Measurements from ENCODE around the gene CDC45.

CDC45 gene

DNA sequence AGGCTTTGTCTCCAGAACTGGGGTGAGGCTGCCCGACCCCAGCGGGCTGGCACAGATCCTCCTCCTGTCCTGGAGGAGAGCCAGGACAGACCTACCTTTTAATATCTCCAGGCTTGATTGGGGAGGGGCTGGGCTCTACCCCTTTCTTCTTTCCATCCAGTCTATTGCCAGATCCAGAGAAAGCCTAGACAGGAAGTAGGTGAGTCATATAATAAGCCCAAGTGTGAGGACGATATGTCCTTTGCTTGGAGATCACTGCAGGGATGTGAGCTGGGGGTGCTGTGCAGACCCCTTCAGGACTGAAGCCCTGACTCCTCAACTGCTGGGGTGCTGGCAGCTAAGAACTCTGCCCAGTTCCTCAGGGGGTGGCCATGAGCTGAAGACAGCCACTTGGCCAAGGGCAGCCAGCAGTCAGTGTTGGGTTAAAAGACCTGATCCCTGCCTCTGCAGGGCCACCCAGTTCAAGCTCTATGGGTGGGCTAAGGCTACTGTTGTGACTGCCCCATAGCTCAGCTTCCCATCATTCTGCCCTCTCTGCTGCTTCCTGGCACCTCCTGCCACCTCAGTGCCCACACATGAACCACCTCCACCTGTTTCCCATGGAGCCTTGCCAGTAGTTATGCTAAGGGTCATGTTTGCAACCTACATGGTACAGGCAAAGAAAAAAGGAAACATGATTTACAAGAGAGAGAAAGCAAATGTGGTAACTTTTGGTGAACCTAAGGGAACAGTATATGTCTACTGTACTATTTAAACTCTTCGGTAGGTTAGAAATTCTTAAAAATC, 23.9 kb upstream of the CDC45 start:
- H3K4me3 Mint-ChIP-seq: no peak overlapping the region
- peaks cover 3% of the 10 kb centered on the region for H3K4me1 Mint-ChIP-seq
- ATAC-seq (no peak), DNase-seq (no peak)
- no peaks in the 10 kb centered on the region for H3K9me3 Mint-ChIP-seq
- peaks cover 50% of the 10 kb centered on the region for H3K36me3 Mint-ChIP-seq (ENCODE audit: low read depth)
- no peaks in the 10 kb centered on the region for H3K27me3 Mint-ChIP-seq
- no peak overlapping the region for H3K27ac Mint-ChIP-seq

DNA sequence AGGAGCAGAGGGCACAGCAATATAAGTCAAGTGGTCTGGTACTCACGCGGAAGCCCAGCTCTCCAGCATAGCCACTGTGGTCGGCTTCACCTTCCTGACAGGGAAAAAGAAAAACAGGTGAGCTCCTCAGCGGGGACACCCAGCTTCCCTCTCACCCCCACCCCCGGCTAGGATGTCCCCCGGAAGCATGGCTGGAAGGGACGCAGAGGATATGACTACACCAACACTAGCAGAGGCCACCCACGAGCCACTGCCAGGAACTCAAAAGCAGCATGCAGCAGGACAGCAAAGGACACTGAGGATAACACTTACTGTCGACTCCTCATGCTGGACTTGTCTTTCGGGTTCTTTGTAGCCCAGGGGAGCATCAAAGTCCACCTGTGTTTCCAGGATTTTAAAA, 23.2 kb upstream of the CDC45 start:
- Mint-ChIP-seq H3K9me3 (no peaks in the 10 kb centered on the region), H3K27me3 (no peaks in the 10 kb centered on the region), H3K36me3 (ENCODE audit: low read depth) (peaks cover 53% of the 10 kb centered on the region)

DNA sequence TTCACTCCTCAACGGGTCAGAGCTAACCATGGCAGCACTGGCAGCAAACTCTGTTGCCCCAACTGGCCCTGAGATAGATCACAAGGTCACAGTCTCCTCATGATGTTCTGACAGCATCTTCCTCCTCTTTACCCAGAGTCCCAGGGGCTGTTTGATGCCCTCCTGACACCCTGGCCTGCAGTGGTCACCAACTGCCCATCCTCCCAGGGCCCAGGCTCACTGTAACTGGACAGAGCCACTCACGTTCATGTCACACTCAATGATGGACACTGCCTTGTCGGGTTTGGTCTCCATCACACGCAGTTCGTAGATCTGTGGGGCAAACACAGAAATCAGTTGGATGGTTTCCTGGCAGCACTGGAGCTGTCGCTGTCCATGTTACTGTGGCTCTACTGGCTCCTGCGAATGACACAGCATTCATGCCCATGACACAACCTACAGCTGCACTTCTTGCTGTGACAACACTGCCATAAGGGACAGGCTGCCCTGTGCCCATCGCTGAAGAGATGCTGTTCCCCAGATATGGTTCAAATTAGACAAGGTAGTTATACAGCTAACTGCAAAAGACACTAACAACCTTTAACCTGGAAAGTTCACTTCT, 21.8 kb upstream of the CDC45 start:
- ATAC-seq (no peak), DNase-seq (no peak)
- no peaks in the 10 kb centered on the region for H3K9me3 Mint-ChIP-seq
- peaks cover 3% of the 10 kb centered on the region for H3K4me1 Mint-ChIP-seq
- H3K36me3 Mint-ChIP-seq (ENCODE audit: low read depth): peaks cover 56% of the 10 kb centered on the region
- no peak overlapping the region for H3K4me3 Mint-ChIP-seq
- H3K27me3 Mint-ChIP-seq: no peaks in the 10 kb centered on the region
- H3K27ac Mint-ChIP-seq: no peak overlapping the region

More for the DNA sequence above, 23.2 kb upstream of the CDC45 start:
- Mint-ChIP-seq H3K4me3 (no peak overlapping the region), H3K27ac (no peak overlapping the region), H3K4me1 (peaks cover 3% of the 10 kb centered on the region)
- no peak for ATAC-seq
- DNase-seq: no peak

DNA sequence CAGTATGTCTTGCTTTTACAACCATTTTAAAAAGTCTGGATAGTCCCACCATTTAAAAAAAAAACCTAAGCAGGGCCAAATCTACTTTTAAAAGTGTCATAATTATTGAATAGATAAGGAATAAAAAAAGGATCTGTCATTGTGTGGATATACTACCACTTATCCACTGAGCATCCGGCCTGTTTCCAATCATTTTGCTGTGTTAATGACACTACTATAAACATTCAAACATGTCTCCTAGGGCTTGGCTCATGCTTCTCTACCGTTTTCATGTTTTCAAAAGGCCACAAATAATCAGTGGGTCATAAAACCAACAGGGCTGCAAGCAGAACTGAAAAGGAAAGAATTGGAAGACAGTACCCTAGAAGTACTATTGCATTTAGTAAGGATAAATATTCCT, 19.7 kb upstream of the CDC45 start:
- Mint-ChIP-seq H3K4me3 (no peak overlapping the region), H3K36me3 (ENCODE audit: low read depth) (peaks cover 42% of the 10 kb centered on the region), H3K27me3 (no peaks in the 10 kb centered on the region), H3K4me1 (no peaks in the 10 kb centered on the region), H3K9me3 (no peaks in the 10 kb centered on the region), H3K27ac (no peak overlapping the region)
- DNase-seq (no peak), ATAC-seq (no peak)

DNA sequence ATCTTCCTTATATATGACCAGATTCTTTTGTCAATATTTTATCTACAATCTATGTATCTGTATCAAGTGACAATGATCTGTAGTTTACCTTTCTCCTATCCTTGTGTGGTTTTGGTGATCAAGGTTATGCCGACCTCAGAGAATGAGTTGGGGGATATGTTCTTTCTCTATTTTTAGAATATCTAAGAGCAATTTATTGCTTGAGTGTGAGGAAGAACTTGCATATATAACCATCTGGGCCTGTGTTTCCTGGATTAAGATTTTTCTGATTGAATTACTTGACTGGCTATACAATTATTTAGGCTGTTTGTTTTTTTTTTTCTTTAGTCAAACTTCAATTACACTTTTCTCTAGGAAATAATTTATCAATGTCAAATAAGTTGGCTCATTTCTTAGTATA, 18.2 kb upstream of the CDC45 start:
- H3K4me3 Mint-ChIP-seq: no peak overlapping the region
- no peaks in the 10 kb centered on the region for H3K27me3 Mint-ChIP-seq
- H3K4me1 Mint-ChIP-seq: no peaks in the 10 kb centered on the region
- H3K27ac Mint-ChIP-seq: no peak overlapping the region
- no peaks in the 10 kb centered on the region for H3K9me3 Mint-ChIP-seq
- no peak for DNase-seq
- peaks cover 44% of the 10 kb centered on the region for H3K36me3 Mint-ChIP-seq (ENCODE audit: low read depth)
- no peak for ATAC-seq

DNA sequence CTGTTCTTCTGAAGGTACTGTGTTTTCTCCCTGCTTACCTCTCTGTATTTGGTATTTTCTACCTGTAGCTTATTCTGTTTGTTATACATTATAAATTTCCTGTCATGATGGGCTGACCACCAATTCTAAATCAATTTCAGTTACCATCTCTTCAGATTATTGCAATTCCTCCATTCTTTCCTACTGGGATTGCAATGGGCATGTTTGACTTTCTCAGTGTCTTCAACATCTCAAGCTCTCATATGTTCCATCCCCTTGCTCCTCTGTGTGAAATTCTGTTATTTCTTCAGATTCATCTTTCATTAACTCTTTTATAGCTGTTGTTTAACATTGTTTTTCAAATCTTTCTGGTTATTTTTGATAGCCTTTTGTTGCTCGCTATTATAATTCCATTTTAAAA, 16.7 kb upstream of the CDC45 start:
- Mint-ChIP-seq H3K4me1 (no peaks in the 10 kb centered on the region), H3K27me3 (no peaks in the 10 kb centered on the region), H3K9me3 (no peaks in the 10 kb centered on the region), H3K27ac (no peak overlapping the region), H3K4me3 (no peak overlapping the region), H3K36me3 (ENCODE audit: low read depth) (peaks cover 45% of the 10 kb centered on the region)
- no peak for ATAC-seq
- no peak for DNase-seq

DNA sequence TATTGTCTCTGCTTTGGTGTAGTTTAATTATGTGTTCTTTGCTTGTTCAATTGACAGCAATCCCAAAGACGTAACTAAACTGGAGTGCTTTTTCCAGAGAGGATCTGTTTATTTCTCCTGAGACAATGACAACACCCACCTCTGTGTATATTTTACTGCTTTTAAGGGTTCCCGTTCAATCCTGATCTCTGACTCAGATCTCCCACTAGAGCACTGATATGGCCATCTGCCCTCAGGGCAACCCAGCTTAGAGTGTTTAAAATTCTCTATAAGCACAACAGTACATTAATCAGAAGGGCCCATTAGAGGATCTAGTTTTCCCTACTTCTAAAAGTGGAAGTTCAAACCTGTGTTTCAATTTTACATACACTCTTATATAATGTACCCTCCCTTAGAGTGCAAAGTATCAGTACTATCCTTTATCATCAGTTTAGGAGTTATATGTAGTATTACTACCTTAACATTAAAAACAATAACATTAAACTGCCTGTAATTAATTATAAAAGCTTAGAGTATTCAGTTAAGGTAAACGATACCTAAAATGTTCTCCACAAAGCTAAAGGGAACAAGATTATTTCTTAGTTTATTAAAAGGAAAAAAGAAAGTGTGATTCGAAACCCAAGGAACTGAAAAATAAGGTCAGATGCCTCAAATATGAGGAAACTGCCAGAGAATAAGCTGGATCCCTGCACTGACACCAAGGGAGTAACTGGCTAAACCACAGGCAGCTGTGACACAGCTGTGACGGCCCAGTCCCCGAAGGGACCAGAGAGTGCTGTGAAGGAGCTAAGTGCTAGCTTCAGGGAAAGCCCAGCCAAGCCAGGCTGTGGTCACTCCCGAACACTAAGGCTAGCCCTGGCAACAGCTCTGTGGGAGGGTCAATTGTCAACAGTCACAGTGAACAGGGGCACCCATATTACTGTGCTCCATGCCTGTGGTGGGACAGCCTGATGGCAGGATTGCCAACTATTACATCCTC, 15.9 kb upstream of the CDC45 start:
- H3K9me3 Mint-ChIP-seq: no peaks in the 10 kb centered on the region
- no peak overlapping the region for H3K27ac Mint-ChIP-seq
- peaks cover 50% of the 10 kb centered on the region for H3K36me3 Mint-ChIP-seq (ENCODE audit: low read depth)
- DNase-seq (no peak), ATAC-seq (no peak)
- no peak overlapping the region for H3K4me3 Mint-ChIP-seq
- no peaks in the 10 kb centered on the region for H3K4me1 Mint-ChIP-seq
- H3K27me3 Mint-ChIP-seq: no peaks in the 10 kb centered on the region

DNA sequence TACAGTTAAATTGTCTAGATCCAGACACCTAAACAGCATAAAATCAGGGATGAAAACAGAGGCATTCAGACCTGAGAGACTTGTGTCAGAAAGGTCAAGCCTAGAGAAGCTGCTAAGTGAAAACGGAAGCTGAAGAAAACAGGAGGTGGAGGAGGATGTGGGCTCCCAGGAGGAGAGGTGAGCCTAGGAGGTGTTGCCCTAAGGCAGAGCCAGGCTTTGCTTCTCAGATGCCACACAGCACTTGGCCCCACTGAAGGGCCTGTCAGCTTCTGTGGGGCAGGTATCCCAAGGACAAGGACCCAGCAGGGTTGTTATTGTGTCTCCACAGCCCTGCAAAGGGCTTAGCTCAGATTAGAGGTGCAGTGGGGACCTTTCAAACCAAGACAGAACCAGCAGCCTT, 15.2 kb upstream of the CDC45 start:
- no peak overlapping the region for H3K27ac Mint-ChIP-seq
- peaks cover 53% of the 10 kb centered on the region for H3K36me3 Mint-ChIP-seq (ENCODE audit: low read depth)
- DNase-seq (no peak), ATAC-seq (no peak)
- H3K9me3 Mint-ChIP-seq: no peaks in the 10 kb centered on the region
- H3K4me1 Mint-ChIP-seq: no peaks in the 10 kb centered on the region
- H3K4me3 Mint-ChIP-seq: no peak overlapping the region
- no peaks in the 10 kb centered on the region for H3K27me3 Mint-ChIP-seq

DNA sequence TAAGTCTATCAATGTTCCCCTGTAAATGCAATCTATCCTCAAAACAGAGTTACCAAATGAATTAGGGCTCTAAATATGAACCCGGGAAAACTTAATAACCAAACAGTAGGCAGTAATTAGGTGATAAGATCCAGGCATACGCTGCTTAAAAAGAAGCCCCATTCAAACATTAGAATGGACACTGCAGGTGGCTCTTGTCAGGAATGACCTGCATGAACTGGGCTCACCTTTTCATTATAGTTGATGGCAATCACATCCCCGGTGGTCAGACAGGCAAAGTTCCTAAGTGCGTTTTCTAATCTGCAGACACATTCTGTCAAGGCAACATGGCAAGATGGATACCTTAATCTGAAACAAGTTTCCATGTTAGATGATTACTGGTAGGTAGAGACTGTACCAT, 14.7 kb upstream of the CDC45 start:
- Mint-ChIP-seq H3K36me3 (ENCODE audit: low read depth) (peaks cover 54% of the 10 kb centered on the region), H3K4me1 (no peaks in the 10 kb centered on the region), H3K27ac (no peak overlapping the region)

DNA sequence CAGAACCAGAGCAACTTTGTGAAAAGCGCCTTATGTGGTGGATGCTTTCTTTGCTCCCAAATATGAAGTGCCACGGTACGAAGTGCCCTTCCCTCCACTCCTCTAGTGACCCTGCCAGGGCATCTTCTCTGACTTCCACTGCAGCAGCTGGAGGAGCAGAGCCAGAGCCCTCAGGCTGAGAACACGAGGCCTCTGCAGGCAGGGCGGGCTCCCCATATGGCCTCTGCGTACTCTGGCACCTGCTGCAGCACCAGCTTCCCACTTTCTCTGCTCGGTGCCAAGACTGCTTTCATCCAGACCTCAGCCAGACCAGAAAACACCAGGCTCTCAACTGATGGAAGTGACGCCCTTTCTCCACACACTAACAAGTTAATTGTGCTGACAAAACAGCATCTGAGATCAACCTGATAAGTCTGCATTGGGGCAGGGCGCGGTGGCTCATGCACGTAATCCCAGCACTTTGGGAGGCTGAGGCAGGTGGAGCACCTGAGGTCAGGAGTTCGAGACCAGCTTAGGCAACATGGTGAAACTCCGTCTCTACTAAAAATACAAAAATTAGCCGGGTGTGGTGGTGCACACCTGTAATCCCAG, 13.5 kb upstream of the CDC45 start:
- peaks cover 54% of the 10 kb centered on the region for H3K36me3 Mint-ChIP-seq (ENCODE audit: low read depth)
- H3K27ac Mint-ChIP-seq: no peak overlapping the region
- H3K9me3 Mint-ChIP-seq: no peaks in the 10 kb centered on the region
- ATAC-seq (no peak), DNase-seq (no peak)
- H3K27me3 Mint-ChIP-seq: no peaks in the 10 kb centered on the region
- H3K4me1 Mint-ChIP-seq: no peaks in the 10 kb centered on the region
- no peak overlapping the region for H3K4me3 Mint-ChIP-seq

More for the DNA sequence above, 14.7 kb upstream of the CDC45 start:
- Mint-ChIP-seq H3K9me3 (no peaks in the 10 kb centered on the region), H3K27me3 (no peaks in the 10 kb centered on the region), H3K4me3 (no peak overlapping the region)
- ATAC-seq (no peak), DNase-seq (no peak)

DNA sequence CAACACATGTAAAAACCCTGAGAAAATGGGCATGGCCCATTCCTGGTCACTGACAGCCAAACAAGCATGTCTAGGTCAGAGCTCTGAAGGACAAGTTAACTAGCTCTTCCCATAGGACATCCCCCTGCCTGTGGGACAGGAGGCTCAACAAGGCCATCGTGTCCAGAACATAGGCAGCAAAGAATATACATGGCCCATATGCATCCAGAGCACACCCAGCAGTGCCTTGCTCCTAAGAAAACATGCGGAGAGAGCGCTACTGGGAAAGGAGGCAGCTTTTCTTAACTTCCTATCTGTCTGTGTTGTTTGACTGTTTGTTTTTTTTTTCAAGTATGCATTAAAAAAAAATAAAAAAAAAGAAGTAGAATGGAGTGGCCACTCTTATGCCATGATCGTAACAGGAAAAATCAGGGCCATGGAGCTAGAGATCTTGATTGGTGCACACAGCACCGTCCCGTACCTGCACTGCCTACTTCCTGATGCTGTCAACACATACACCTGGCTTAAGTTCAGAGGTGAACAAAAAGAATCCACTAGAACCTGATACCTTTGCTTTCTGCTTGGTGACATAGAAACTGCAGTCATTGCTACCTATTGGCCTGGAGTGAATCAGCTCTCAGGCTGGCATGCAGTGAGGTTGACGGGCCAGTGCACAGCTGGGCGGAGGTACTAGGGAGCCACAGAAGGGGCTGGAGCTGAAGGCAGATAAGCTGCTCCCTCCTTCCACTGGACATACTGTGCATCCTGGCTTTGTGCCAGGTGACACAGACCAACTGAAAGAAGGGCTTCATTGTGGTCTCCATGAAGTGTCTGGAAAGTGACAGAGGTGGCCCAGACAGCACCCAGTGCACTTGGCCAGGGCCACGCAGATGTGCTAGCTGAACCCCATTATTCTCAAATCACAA, 12.6 kb upstream of the CDC45 start:
- Mint-ChIP-seq H3K36me3 (ENCODE audit: low read depth) (peaks cover 53% of the 10 kb centered on the region), H3K4me3 (no peak overlapping the region), H3K27ac (no peak overlapping the region), H3K27me3 (no peaks in the 10 kb centered on the region), H3K4me1 (no peaks in the 10 kb centered on the region), H3K9me3 (no peaks in the 10 kb centered on the region)
- no peak for DNase-seq
- ATAC-seq: no peak

DNA sequence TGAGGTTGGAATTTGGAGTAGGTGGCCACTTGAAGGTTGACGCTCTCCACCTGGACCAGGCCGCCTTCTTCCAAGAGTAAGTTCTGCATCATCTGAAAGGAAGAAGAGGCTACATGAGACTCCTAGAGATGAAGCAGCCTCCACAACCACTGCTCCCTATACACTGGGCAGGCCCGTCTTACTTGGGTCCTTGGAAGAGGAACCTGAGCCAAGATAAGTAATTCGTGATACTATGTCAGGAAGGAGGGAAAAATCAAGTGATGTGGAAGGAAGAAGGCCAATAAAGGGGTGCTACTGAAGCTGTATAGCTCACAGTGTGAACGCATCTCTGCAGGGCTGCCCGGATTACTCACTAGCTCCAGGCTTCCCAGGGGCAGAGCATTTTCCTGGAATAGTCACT, 11.8 kb upstream of the CDC45 start:
- no peaks in the 10 kb centered on the region for H3K4me1 Mint-ChIP-seq
- H3K36me3 Mint-ChIP-seq (ENCODE audit: low read depth): peaks cover 53% of the 10 kb centered on the region
- H3K27me3 Mint-ChIP-seq: no peaks in the 10 kb centered on the region
- no peak for DNase-seq
- H3K4me3 Mint-ChIP-seq: no peak overlapping the region
- no peaks in the 10 kb centered on the region for H3K9me3 Mint-ChIP-seq
- no peak overlapping the region for H3K27ac Mint-ChIP-seq
- ATAC-seq: no peak

DNA sequence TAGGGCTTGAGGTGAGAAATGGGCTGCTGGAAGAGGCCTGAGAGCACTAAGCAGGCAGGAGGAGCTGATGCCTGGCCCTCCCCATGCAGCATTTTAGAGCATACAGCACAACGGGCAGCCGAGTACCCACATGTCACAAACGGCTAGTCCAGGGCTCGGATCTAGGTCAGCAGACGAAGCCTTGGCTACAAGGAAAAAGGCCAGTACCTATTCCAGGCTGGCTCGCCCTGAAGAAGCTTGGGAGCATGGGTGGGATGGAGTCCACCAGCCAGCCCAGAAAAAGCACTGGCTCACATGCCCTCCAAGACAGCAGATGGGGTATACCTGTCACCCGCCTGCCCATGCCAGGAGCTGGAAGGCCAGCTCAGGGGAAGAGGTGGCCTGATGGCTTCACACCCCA, 10.3 kb upstream of the CDC45 start:
- ATAC-seq (no peak), DNase-seq (no peak)
- no peaks in the 10 kb centered on the region for H3K27me3 Mint-ChIP-seq
- no peak overlapping the region for H3K27ac Mint-ChIP-seq
- no peaks in the 10 kb centered on the region for H3K9me3 Mint-ChIP-seq
- H3K36me3 Mint-ChIP-seq (ENCODE audit: low read depth): peaks cover 60% of the 10 kb centered on the region
- H3K4me1 Mint-ChIP-seq: no peaks in the 10 kb centered on the region
- H3K4me3 Mint-ChIP-seq: no peak overlapping the region

DNA sequence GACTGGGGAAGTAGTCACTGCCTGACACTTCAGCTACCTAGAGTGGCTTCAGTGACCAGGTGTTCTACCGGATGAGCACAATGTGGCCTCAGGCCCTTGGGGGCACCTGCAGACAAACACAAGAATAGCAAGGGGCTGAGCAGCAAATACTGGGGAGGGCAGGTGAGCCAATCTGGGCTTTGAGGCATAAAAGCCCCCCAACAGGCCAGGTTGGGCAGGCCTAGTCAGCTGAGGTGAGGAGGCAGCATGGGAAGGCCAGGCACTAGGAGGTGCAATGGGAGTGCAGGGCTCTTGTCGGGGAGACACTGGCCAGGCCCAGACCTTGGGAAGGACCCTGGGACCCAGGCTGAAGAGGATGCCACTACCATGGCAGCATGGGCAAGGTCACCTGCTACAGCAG, 9.7 kb upstream of the CDC45 start:
- no peak overlapping the region for H3K4me3 Mint-ChIP-seq
- no peaks in the 10 kb centered on the region for H3K9me3 Mint-ChIP-seq
- DNase-seq (no peak), ATAC-seq (no peak)
- no peak overlapping the region for H3K27ac Mint-ChIP-seq
- no peaks in the 10 kb centered on the region for H3K27me3 Mint-ChIP-seq
- H3K36me3 Mint-ChIP-seq (ENCODE audit: low read depth): peaks cover 59% of the 10 kb centered on the region
- H3K4me1 Mint-ChIP-seq: no peaks in the 10 kb centered on the region

Measured in activated naive CD8-positive, alpha-beta T cell treated with anti-CD3 and anti-CD28 coated beads, Interleukin-2, amount 50 U/mL, for 24 hours (primary cell).